Measurements from ENCODE around the gene GRM7. TPM values are rescaled to one million over a fixed set of nuclear protein-coding genes. Genes with fewer than 3 reads are reported as not detected.

GRM7 gene
- total and polyA plus RNA-seq, 2 of the 4 experiments (the other 2 are of a cell fraction): not detected

- no peak overlapping the region for H2BK5ac ChIP-seq (ENCODE audit: low read depth, low read length, poor library complexity, severe bottlenecking)
- H4K20me1 ChIP-seq (ENCODE audit: insufficient read depth, low read length): no peaks in the 10 kb centered on the region
- ChIA-PET POLR2A (ENCODE audit: unreplicated experiment) (no interaction called here), CTCF (no interaction called here)
- dilution Hi-C loops (cut with HindIII; ENCODE audit: low sequenced_read_pairs, unreplicated experiment) (no loop called here), in situ Hi-C loops (cut with MboI; ENCODE audit: low sequenced_read_pairs) (no loop called here), intact Hi-C loops (cut with micrococcal nuclease) (no loop called here)
- H3K36me3 ChIP-seq (ENCODE audit: control insufficient read depth, insufficient read depth, low read length): no peaks in the 10 kb centered on the region
- no peaks in the 10 kb centered on the region for H3K27me3 ChIP-seq (ENCODE audit: control insufficient read depth, insufficient read depth, low read length)
- no peak overlapping the region for H3K4me2 ChIP-seq (ENCODE audit: low read depth, low read length)
- no peak overlapping the region for H3K4ac ChIP-seq (ENCODE audit: low read depth, low read length)
- TF ChIP-seq MAZ (IDR thresholded peaks at IDR 0.05; ENCODE audit: borderline replicate concordance, low read depth, low read length) (no peak), RFX5 (IDR thresholded peaks at IDR 0.05; ENCODE audit: low read depth, low read length) (no peak), SMC3 (IDR thresholded peaks at IDR 0.05; ENCODE audit: low read depth, low read length) (no peak), NFE2L2 (IDR thresholded peaks at IDR 0.05; ENCODE audit: low read depth, low read length) (no peak), MXI1 (IDR thresholded peaks at IDR 0.05; ENCODE audit: borderline replicate concordance, low read depth, low read length) (no peak), USF2 (IDR thresholded peaks at IDR 0.05; ENCODE audit: low read depth, low read length) (no peak), POLR2A (IDR thresholded peaks at IDR 0.05; ENCODE audit: low read depth, low read length) (no peak), MAFK (IDR thresholded peaks at IDR 0.05; ENCODE audit: low read depth, low read length) (no peak), CEBPB (IDR thresholded peaks at IDR 0.05; ENCODE audit: low read depth, low read length) (no peak), RAD21 (IDR thresholded peaks at IDR 0.05; ENCODE audit: low read length) (no peak), RCOR1 (IDR thresholded peaks at IDR 0.05; ENCODE audit: insufficient replicate concordance, low read length) (no peak), ELK1 (IDR thresholded peaks at IDR 0.05; ENCODE audit: borderline replicate concordance, low read depth, low read length) (no peak), FOS (IDR thresholded peaks at IDR 0.05; ENCODE audit: low read depth, low read length) (no peak), BHLHE40 (IDR thresholded peaks at IDR 0.05; ENCODE audit: low read depth, low read length) (no peak), CTCF (conservative IDR thresholded peaks at IDR 0.05; ENCODE audit: low read depth, low read length) (no peak), CHD1 (IDR thresholded peaks at IDR 0.05; ENCODE audit: low read depth, low read length) (no peak)
- H4K5ac ChIP-seq (ENCODE audit: low read depth, low read length): no peak overlapping the region
- no peak overlapping the region for H3K23ac ChIP-seq (ENCODE audit: low read depth, low read length)
- no peak overlapping the region for H4K8ac ChIP-seq (ENCODE audit: low read depth in 2 of 2, low read length in 2 of 2)
- ATAC-seq (ENCODE audit: low read depth): no peak
- no TSS peak for BruUV-seq (replicated peaks)
- no peak overlapping the region for H2BK15ac ChIP-seq (ENCODE audit: low read depth, low read length)
- no peak overlapping the region for H2AK9ac ChIP-seq (replicated peaks; ENCODE audit: low read depth, low read length, poor library complexity)
- H3K4me1 ChIP-seq (ENCODE audit: control insufficient read depth, insufficient read depth, low read length): no peaks in the 10 kb centered on the region
- no CpG with 5 or more reads among the region's 1 CpG for WGBS, 2 experiments (ENCODE audit: extremely low coverage in 2 of 2, insufficient read length in 1 of 2)
- no peak for DNase-seq
- H3K9me1 ChIP-seq (ENCODE audit: insufficient read depth, low read length): no peaks in the 10 kb centered on the region
- H4K91ac ChIP-seq (ENCODE audit: insufficient read depth, low read depth, low read length): no peak overlapping the region
- H3K79me1 ChIP-seq (ENCODE audit: low read depth in 1 of 2, low read length in 2 of 2): no peaks in the 10 kb centered on the region
- no peak overlapping the region for H2BK20ac ChIP-seq (ENCODE audit: low read depth, low read length)
- H3K27ac ChIP-seq (ENCODE audit: insufficient read depth, low read length): no peak overlapping the region
- no peak overlapping the region for H2BK120ac ChIP-seq (ENCODE audit: low read depth, low read length)
- H3K18ac ChIP-seq (ENCODE audit: low read depth, low read length): no peak overlapping the region
- no peak overlapping the region for H2AFZ ChIP-seq (replicated peaks; ENCODE audit: low read length, poor library complexity)
- H3K14ac ChIP-seq (replicated peaks; ENCODE audit: low read depth, low read length): no peak overlapping the region
- H3K9ac ChIP-seq (ENCODE audit: low read depth, low read length): no peak overlapping the region
- peaks cover 5% of the 10 kb centered on the region for H3K9me3 ChIP-seq (ENCODE audit: control insufficient read depth, insufficient read depth, low read length)
- H3K4me3 ChIP-seq (ENCODE audit: insufficient read depth, low read depth, low read length): no peak overlapping the region
- no peak overlapping the region for H2AK5ac ChIP-seq (ENCODE audit: low read depth, low read length)
- H3K56ac ChIP-seq (ENCODE audit: extremely low read depth, insufficient read depth, low read length): no peak overlapping the region
These were observed 428.2 kb downstream of the GRM7 start for GRCh38 chr3:7289121-7289520.

All from IMR-90 (cell line).